ENCODE results near the gene CHST8. TPM values are rescaled to one million over a fixed set of nuclear protein-coding genes. Genes with fewer than 3 reads are reported as not detected.

CHST8 gene
- total and polyA plus RNA-seq, 2 of the 13 experiments (the other 11 are each of a cell fraction or from before 2014, with no cell fraction given): not detected

DNA sequence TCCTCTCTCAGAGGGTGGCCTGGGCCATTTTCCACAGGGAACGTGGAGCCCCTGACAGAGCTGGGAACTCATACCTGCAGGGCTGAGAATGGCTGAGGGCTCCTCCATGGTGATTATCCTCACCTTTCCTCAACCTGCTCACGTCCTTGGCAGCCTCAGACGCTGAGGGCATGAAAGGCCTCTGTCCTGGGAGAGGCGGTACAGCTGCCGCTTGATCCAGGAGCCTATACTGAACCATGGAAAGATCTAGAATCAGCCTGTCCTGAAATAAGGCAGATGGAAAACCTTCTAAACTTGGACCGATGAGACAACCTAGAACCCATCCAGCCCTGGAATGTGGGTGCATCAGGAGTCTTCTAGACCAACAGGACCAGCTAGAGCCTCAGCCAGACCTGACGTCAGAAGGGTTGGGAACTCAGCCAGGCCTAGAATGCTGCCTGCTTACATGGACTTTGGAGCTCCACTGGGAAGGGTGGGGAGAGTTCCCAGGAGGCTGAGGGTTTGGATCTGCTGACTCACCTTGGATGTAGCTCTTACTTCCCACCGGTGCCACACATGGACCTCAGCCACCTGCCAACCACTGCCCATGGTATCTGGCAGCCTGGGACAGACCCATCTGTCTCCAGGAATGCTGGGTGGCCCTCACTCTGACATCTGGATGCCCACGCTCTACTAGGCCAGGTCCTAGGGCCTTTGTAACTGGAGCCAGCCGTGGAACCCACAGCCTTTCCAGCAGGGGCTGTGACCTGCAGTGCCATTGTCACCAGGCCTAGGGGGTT lies 182.5 kb downstream of the CHST8 start (continued):
- TF ChIP-seq, protein P1, sequence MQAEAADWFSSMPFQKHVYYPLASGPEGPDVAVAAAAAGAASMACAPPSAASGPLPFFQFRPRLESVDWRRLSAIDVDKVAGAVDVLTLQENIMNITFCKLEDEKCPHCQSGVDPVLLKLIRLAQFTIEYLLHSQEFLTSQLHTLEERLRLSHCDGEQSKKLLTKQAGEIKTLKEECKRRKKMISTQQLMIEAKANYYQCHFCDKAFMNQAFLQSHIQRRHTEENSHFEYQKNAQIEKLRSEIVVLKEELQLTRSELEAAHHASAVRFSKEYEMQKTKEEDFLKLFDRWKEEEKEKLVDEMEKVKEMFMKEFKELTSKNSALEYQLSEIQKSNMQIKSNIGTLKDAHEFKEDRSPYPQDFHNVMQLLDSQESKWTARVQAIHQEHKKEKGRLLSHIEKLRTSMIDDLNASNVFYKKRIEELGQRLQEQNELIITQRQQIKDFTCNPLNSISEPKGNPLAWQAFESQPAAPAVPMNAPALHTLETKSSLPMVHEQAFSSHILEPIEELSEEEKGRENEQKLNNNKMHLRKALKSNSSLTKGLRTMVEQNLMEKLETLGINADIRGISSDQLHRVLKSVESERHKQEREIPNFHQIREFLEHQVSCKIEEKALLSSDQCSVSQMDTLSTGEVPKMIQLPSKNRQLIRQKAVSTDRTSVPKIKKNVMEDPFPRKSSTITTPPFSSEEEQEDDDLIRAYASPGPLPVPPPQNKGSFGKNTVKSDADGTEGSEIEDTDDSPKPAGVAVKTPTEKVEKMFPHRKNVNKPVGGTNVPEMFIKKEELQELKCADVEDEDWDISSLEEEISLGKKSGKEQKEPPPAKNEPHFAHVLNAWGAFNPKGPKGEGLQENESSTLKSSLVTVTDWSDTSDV (CRISPR knock-in tag; IDR thresholded peaks at IDR 0.05): no peak
- no peak for TF ChIP-seq ZSCAN22 (CRISPR knock-in tag; IDR thresholded peaks at IDR 0.05)
- TF ChIP-seq TBX2 (CRISPR knock-in tag; IDR thresholded peaks at IDR 0.05; ENCODE audit: borderline replicate concordance): 0 out of 2 replicates have a peak, but pooled peaks have one; percentile 20
- TF ChIP-seq RAD21 (CRISPR knock-in tag; IDR thresholded peaks at IDR 0.05): 0 out of 2 replicates have a peak, but pooled peaks have one; percentile 30
- TF ChIP-seq NFIB (CRISPR knock-in tag; IDR thresholded peaks at IDR 0.05; ENCODE audit: borderline replicate concordance): no peak
- TF ChIP-seq NRL (CRISPR knock-in tag; IDR thresholded peaks at IDR 0.05; ENCODE audit: borderline replicate concordance): no peak
- 0 out of 2 replicates have a peak, but pooled peaks have one; percentile 32 for TF ChIP-seq ZNF670 (CRISPR knock-in tag; IDR thresholded peaks at IDR 0.05; ENCODE audit: borderline replicate concordance)
- TF ChIP-seq MEF2D (CRISPR knock-in tag; IDR thresholded peaks at IDR 0.05): no peak
- TF ChIP-seq ZNF83 (CRISPR knock-in tag; IDR thresholded peaks at IDR 0.05; ENCODE audit: borderline replicate concordance): no peak
- peak; percentile 68 for TF ChIP-seq SAP130 (CRISPR knock-in tag; IDR thresholded peaks at IDR 0.05; ENCODE audit: low read depth)
- no peak for TF ChIP-seq KLF13 (CRISPR knock-in tag; IDR thresholded peaks at IDR 0.05)
- TF ChIP-seq, protein P2, sequence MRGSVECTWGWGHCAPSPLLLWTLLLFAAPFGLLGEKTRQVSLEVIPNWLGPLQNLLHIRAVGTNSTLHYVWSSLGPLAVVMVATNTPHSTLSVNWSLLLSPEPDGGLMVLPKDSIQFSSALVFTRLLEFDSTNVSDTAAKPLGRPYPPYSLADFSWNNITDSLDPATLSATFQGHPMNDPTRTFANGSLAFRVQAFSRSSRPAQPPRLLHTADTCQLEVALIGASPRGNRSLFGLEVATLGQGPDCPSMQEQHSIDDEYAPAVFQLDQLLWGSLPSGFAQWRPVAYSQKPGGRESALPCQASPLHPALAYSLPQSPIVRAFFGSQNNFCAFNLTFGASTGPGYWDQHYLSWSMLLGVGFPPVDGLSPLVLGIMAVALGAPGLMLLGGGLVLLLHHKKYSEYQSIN (CRISPR knock-in tag; IDR thresholded peaks at IDR 0.05; ENCODE audit: borderline replicate concordance): no peak
- TF ChIP-seq, protein P3, sequence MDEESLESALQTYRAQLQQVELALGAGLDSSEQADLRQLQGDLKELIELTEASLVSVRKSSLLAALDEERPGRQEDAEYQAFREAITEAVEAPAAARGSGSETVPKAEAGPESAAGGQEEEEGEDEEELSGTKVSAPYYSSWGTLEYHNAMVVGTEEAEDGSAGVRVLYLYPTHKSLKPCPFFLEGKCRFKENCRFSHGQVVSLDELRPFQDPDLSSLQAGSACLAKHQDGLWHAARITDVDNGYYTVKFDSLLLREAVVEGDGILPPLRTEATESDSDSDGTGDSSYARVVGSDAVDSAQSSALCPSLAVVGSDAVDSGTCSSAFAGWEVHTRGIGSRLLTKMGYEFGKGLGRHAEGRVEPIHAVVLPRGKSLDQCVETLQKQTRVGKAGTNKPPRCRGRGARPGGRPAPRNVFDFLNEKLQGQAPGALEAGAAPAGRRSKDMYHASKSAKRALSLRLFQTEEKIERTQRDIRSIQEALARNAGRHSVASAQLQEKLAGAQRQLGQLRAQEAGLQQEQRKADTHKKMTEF (CRISPR knock-in tag; IDR thresholded peaks at IDR 0.05): peak; percentile 27; the same call in 1 of the 2 replicates
- no peak for TF ChIP-seq ZNF543 (CRISPR knock-in tag; IDR thresholded peaks at IDR 0.05)
- peak; percentile 75 for TF ChIP-seq GATAD2A (CRISPR knock-in tag; IDR thresholded peaks at IDR 0.05)
- TF ChIP-seq, protein P4, sequence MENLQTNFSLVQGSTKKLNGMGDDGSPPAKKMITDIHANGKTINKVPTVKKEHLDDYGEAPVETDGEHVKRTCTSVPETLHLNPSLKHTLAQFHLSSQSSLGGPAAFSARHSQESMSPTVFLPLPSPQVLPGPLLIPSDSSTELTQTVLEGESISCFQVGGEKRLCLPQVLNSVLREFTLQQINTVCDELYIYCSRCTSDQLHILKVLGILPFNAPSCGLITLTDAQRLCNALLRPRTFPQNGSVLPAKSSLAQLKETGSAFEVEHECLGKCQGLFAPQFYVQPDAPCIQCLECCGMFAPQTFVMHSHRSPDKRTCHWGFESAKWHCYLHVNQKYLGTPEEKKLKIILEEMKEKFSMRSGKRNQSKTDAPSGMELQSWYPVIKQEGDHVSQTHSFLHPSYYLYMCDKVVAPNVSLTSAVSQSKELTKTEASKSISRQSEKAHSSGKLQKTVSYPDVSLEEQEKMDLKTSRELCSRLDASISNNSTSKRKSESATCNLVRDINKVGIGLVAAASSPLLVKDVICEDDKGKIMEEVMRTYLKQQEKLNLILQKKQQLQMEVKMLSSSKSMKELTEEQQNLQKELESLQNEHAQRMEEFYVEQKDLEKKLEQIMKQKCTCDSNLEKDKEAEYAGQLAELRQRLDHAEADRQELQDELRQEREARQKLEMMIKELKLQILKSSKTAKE (CRISPR knock-in tag; IDR thresholded peaks at IDR 0.05; ENCODE audit: borderline replicate concordance): no peak
- TF ChIP-seq, protein P5, sequence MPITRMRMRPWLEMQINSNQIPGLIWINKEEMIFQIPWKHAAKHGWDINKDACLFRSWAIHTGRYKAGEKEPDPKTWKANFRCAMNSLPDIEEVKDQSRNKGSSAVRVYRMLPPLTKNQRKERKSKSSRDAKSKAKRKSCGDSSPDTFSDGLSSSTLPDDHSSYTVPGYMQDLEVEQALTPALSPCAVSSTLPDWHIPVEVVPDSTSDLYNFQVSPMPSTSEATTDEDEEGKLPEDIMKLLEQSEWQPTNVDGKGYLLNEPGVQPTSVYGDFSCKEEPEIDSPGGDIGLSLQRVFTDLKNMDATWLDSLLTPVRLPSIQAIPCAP (CRISPR knock-in tag; IDR thresholded peaks at IDR 0.05; ENCODE audit: low read depth): no peak
- TF ChIP-seq FOXM1 (CRISPR knock-in tag; IDR thresholded peaks at IDR 0.05): no peak
- no peak for TF ChIP-seq ZNF10 (CRISPR knock-in tag; IDR thresholded peaks at IDR 0.05; ENCODE audit: borderline replicate concordance, low read depth)
- TF ChIP-seq, protein P6, sequence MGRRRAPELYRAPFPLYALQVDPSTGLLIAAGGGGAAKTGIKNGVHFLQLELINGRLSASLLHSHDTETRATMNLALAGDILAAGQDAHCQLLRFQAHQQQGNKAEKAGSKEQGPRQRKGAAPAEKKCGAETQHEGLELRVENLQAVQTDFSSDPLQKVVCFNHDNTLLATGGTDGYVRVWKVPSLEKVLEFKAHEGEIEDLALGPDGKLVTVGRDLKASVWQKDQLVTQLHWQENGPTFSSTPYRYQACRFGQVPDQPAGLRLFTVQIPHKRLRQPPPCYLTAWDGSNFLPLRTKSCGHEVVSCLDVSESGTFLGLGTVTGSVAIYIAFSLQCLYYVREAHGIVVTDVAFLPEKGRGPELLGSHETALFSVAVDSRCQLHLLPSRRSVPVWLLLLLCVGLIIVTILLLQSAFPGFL (CRISPR knock-in tag; IDR thresholded peaks at IDR 0.05): no peak

Measured in HepG2 (cell line).